A549 treated with CpdA at 1 μM for 4 hours (cell line): Measurements from ENCODE around the gene KRT6C. TPM values are rescaled to one million over a fixed set of nuclear protein-coding genes. Genes with fewer than 3 reads are reported as not detected.

ENCODE experiments used
- total RNA-seq: library from RNA; stranded (reverse); fragments of 200-300 nt; extraction: Qiagen RNA extraction; gene quantifications from 5 replicates; pipeline ENCODE4 v1.2.3, GENCODE V29; 2022; ENCODE audit warnings: low read depth

KRT6C gene
- total RNA-seq: not detected in 5 replicates

DNA sequence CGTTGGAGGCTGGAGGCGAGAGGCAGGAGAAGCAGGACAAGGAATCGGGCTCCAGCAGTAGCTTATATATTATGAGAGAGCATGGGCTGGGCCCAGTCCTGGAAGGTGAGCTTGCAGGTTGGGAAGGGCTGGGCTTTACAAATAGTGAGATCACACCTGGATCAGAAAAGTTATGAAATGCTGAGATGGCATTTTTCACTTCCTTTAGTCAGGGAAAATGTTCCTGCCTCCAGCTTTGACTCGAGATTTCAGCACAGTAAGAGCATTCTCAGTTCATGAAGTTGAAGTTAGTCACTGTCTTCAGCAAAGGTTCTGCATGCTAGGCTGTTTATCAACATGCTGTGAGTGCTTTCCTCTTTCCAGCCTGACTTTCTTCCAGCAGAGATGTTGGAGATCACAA, at the start of gene KRT6C:
Gene KRT6C, minus strand, starts transcription at position 38 of the 400 bp plus-strand sequence. CDS start 68 bp downstream, outside the sequence.

DNA sequence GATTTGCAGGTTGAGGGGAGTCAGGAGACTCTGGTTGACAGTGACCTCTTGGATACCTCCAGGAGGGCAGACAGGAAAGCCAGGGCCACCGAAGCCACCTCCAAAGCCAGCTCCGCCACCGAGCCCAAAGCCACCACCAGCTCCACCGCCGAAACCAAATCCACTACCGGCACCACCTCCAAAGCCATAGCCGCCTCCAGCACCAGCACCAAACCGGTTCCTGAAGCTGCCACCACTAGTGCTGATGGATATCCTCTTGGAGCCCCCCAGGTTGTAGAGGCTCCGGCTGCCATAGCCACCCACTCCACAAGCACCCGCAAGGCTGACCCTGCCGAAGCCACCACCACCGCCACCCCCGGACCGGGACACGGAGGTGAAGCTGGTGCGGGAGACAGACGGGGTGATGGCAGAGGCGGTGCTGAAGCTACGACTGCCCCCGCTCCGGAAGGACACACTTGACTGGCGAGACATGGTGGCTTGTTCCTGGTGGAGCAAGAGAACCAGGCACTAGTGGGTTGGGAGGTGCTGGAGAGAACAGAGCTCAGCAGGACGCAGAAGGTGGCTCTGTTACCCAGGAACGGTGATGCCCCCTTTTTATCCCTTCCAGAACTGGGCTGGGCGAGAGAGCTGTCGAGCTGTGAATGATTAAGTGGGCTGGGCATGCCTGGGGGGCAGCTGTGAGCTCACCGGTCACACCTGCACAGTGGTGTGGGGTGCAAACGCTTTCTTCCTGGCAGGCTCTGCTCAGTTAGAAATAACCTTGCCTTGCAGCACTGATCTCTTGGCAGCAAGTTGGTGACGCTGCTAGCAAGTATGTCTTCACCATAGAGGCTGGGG, 46.4 kb upstream of the KRT6C start, which contains the start of gene KRT5:
Gene KRT5, minus strand, starts transcription at position 569 of the 837 bp plus-strand sequence. Its CDS starts 98 bp downstream, at position 471.

DNA sequence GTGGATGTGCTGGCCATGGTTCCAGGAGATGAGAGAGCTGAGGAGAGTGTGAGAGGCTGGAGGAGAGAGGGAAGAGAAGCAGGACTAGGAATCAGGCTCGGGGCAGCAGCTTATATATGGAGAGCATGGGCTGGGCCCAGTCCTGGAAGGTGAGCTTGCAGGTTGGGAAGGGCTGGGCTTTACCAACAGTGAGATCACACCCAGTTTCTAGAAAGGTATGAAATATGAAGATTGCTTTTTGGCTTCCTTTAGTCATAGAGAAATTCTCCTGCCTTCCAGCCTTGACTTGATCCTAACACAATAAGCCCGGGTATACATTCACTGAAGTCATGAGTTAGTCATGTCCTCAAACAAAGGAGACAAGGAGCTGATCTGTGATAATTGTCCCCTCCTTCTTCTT, 19.6 kb upstream of the KRT6C start, which contains the start of gene KRT6A:
Gene KRT6A, minus strand, starts transcription at position 86 of the 400 bp plus-strand sequence. Its CDS starts 69 bp downstream, at position 17.

DNA sequence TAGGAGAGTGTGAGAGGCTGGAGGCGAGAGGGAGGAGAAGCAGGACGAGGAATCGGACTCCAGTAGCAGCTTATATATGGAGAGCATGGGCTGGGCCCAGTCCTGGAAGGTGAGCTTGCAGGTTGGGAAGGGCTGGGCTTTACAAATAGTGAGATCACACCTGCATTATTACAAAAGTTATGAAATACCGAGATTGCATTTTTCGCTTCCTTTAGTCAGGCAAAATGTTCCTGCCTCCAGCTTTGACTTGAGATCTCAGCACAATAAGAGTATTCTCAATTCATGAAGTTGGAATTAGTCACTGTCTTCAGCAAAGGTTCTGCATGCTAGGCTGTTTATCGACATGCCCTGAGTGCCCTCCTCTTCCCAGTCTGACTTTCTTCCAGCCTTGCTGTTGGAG, 21.5 kb downstream of the KRT6C start, which contains the start of gene KRT6B:
Gene KRT6B, minus strand, starts transcription at position 46 of the 400 bp plus-strand sequence. CDS start 68 bp downstream, outside the sequence.

DNA sequence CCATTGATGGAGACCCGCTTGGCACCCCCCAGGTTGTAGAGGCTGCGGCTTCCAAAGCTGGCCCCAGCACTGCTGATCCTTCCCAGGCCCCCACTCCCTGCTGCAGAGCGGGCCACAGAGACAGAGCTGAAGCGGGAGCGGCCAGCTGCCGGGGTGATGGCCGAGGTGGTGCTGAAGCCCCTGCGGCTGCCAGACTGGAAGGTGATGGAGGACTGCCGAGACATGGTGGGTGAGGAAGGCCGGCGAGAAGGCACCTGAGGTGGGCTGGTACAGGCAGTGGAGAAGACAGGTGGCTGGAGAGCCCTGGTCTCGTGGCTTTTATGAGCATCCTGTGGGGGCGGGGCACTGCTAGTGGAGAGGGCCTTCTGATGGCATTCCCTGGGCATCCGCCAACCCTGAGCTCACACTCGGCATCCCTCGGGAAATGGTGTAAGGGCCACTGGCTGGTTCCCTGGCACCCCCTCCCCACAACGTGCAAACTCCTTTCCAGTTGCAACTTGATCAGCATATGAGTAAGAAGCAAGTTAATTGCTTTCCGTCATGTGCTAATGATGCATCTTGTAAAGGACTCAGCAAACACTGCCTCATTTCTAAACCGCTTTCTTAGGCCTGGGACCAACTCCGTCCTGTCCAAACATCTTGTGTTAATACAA, 39.4 kb downstream of the KRT6C start, which contains the start of gene KRT75:
Gene KRT75, minus strand, starts transcription at position 291 of the 653 bp plus-strand sequence. Its CDS starts 67 bp downstream, at position 224.

Other genes starting within 250 kb of the KRT6C start
- 3,689 to 4,475 TPM (median 3,814 TPM) in 5 replicates for gene KRT7, start 240.6 kb downstream of the KRT6C start, total RNA-seq
- gene KRT86, start 199.2 kb downstream of the KRT6C start, total RNA-seq: 20.4 to 43.5 TPM (median 41.1 TPM) in 5 replicates
- 2,679 to 3,731 TPM (median 3,430 TPM) in 5 replicates for gene KRT81, start 182.3 kb downstream of the KRT6C start, total RNA-seq
- 2.2 to 6.1 TPM (median 5.3 TPM) in 5 replicates for gene KRT83, start 152.4 kb downstream of the KRT6C start, total RNA-seq
- not detected in 5 replicates for gene KRT85, start 106.3 kb downstream of the KRT6C start, total RNA-seq
- gene KRT84, start 88.2 kb downstream of the KRT6C start, total RNA-seq: not detected in 5 replicates
- not detected in 5 replicates for gene KRT82, start 67.5 kb downstream of the KRT6C start, total RNA-seq
- 0.19 to 0.29 TPM (median 0.23 TPM) in 5 replicates for gene KRT75, start 39.4 kb downstream of the KRT6C start, total RNA-seq
- 0.06 TPM in 1 of 5 replicates, not detected in the others for gene KRT6B, start 21.7 kb downstream of the KRT6C start, total RNA-seq
- 0.15 to 0.42 TPM (median 0.29 TPM) in 5 replicates for gene KRT6A, start 19.5 kb upstream of the KRT6C start, total RNA-seq
- 0.08 to 0.25 TPM (median 0.09 TPM) in 3 of 5 replicates, not detected in the others for gene KRT5, start 46.6 kb upstream of the KRT6C start, total RNA-seq
- not detected in 5 replicates for gene KRT71, start 79.3 kb upstream of the KRT6C start, total RNA-seq
- not detected in 5 replicates for gene KRT74, start 100.0 kb upstream of the KRT6C start, total RNA-seq
- not detected in 5 replicates for gene KRT72, start 127.7 kb upstream of the KRT6C start, total RNA-seq
- gene KRT73, start 144.8 kb upstream of the KRT6C start, total RNA-seq: not detected in 5 replicates
- gene KRT2, start 178.4 kb upstream of the KRT6C start, total RNA-seq: 0.03 TPM in 1 of 5 replicates, not detected in the others
- not detected in 5 replicates for gene KRT1, start 206.6 kb upstream of the KRT6C start, total RNA-seq
- not detected in 5 replicates for gene KRT77, start 229.7 kb upstream of the KRT6C start, total RNA-seq